Panc1 (cell line): ENCODE data around the gene PRUNE2.

ENCODE experiments used
- CTCF ChIP-seq: fragments of 450-650 bp; IDR thresholded peaks from 2 replicates; pipeline ENCODE4 v1.5.1; 2017; ENCODE audit warnings: mild to moderate bottlenecking
- POLR2AphosphoS5 ChIP-seq: IDR thresholded peaks from 2 replicates; pipeline ENCODE4 v1.6.1; 2012; ENCODE audit warnings: mild to moderate bottlenecking, low read depth, low read length, moderate library complexity
- REST ChIP-seq, 2 experiments: IDR thresholded peaks; 2 replicates each; pipeline ENCODE4 v1.6.1; 2011 to 2012; ENCODE audit warnings: low read depth in 2 of 2, control low read depth in 1 of 2, low read length in 1 of 2, mild to moderate bottlenecking in 1 of 2, moderate library complexity in 1 of 2; ENCODE audit not compliant: insufficient read depth in 1 of 2
- TCF7L2 ChIP-seq: IDR thresholded peaks from 2 replicates; pipeline ENCODE4 v1.6.1; 2011; ENCODE audit warnings: mild to moderate bottlenecking, low read depth, low read length, inconsistent platforms

- no peak for TF ChIP-seq CTCF
- TF ChIP-seq REST (IDR thresholded peaks at IDR 0.05; ENCODE audit: insufficient read depth in 1 of 2, low read depth in 2 of 2, low read length in 1 of 2) = no peak
- TF ChIP-seq TCF7L2 = no peak
- no peak for TF ChIP-seq POLR2AphosphoS5
Observed at GRCh38 chr9:76743931-76744330, 162.0 kb downstream of the PRUNE2 start.
